ENCODE results near the gene AKT3. TPM values are rescaled to one million over a fixed set of nuclear protein-coding genes. Genes with fewer than 3 reads are reported as not detected.
"Not testable (repeated sequence)": the region's sequence is repeated elsewhere in the genome, so short reads cannot be mapped to it uniquely, and the experiment has no call there.

The AKT3 gene
- total and polyA plus RNA-seq, 2 experiments from 2014 or later = 4.5 to 18.5 TPM

GRCh38 chr1:243594455-243594854 lies 255.6 kb downstream of the AKT3 start:
- Histone ChIP-seq H3F3A (replicated peaks; ENCODE audit: low read depth) (no peaks in the 10 kb centered on the region), H3K4me2 (no peak overlapping the region), H2AFZ (no peak overlapping the region), H3K27me3 (ENCODE audit: insufficient read depth) (no peaks in the 10 kb centered on the region), H3K4me1 (ENCODE audit: insufficient read depth) (no peaks in the 10 kb centered on the region), H3K9me2 (ENCODE audit: insufficient read depth) (no peaks in the 10 kb centered on the region), H4K20me1 (replicated peaks; ENCODE audit: insufficient read depth) (no peaks in the 10 kb centered on the region), H3K79me2 (replicated peaks; ENCODE audit: insufficient read depth) (no peaks in the 10 kb centered on the region), H3K27ac (ENCODE audit: low read depth) (no peak overlapping the region), H3K4me3 (no peak overlapping the region), H3K36me3 (ENCODE audit: insufficient read depth) (no peaks in the 10 kb centered on the region)
- Mint-ChIP-seq H3K27ac (no peak overlapping the region), H3K27me3 (ENCODE audit: insufficient read depth, low read depth, poor library complexity) (no peaks in the 10 kb centered on the region), H3K36me3 (ENCODE audit: low read depth) (no peaks in the 10 kb centered on the region), H3K9me3 (no peaks in the 10 kb centered on the region), H3K4me1 (no peaks in the 10 kb centered on the region), H3K4me3 (no peak overlapping the region)
- ATAC-seq = no peak
- no peak for DNase-seq (ENCODE audit: low spot score)
- TF ChIP-seq REST (IDR thresholded peaks at IDR 0.05; ENCODE audit: unreplicated experiment) = no peak

GRCh38 chr1:243589286-243589685 lies 260.8 kb downstream of the AKT3 start:
- DNase-seq (ENCODE audit: low spot score); H3K4me3 ChIP-seq; H3K4me2 ChIP-seq; H3K27me3 Mint-ChIP-seq (ENCODE audit: insufficient read depth, low read depth, poor library complexity); H3K79me2 ChIP-seq (replicated peaks; ENCODE audit: insufficient read depth); H3K4me3 Mint-ChIP-seq; H3F3A ChIP-seq (replicated peaks; ENCODE audit: low read depth); ATAC-seq; H3K27me3 ChIP-seq (ENCODE audit: insufficient read depth); H3K9me2 ChIP-seq (ENCODE audit: insufficient read depth); H3K27ac ChIP-seq (ENCODE audit: low read depth); H3K36me3 ChIP-seq (ENCODE audit: insufficient read depth); H2AFZ ChIP-seq; H4K20me1 ChIP-seq (replicated peaks; ENCODE audit: insufficient read depth); H3K4me1 ChIP-seq (ENCODE audit: insufficient read depth); H3K27ac Mint-ChIP-seq; H3K4me1 Mint-ChIP-seq: not testable (repeated sequence)
- Mint-ChIP-seq H3K9me3 (peaks cover 15% of the 10 kb centered on the region), H3K36me3 (ENCODE audit: low read depth) (peaks cover 16% of the 10 kb centered on the region; the same call in 2 of the 3 replicates)

- no peaks in the 10 kb centered on the region for H3K27me3 ChIP-seq (ENCODE audit: insufficient read depth)
- DNase-seq (ENCODE audit: low spot score) (no peak), ATAC-seq (no peak)
- H3K4me3 ChIP-seq = no peak overlapping the region
- no peak for TF ChIP-seq CTCF (conservative IDR thresholded peaks at IDR 0.05; ENCODE audit: low read depth in 2 of 2)
- no peak for TF ChIP-seq ETS1 (IDR thresholded peaks at IDR 0.05)
- TF ChIP-seq JUNB (IDR thresholded peaks at IDR 0.05; ENCODE audit: unreplicated experiment) = no peak
- H3K79me2 ChIP-seq (replicated peaks; ENCODE audit: insufficient read depth) = peaks cover 8% of the 10 kb centered on the region
- no peak overlapping the region for H3K4me2 ChIP-seq
- H2AFZ ChIP-seq = no peak overlapping the region
- H3K36me3 ChIP-seq (ENCODE audit: insufficient read depth) = peaks cover 4% of the 10 kb centered on the region; the same call in 1 of the 2 replicates
- Mint-ChIP-seq H3K36me3 (ENCODE audit: low read depth) (peaks cover 28% of the 10 kb centered on the region; the same call in 2 of the 3 replicates), H3K27me3 (ENCODE audit: insufficient read depth, low read depth, poor library complexity) (no peaks in the 10 kb centered on the region), H3K4me3 (no peak overlapping the region), H3K9me3 (peaks cover 18% of the 10 kb centered on the region), H3K4me1 (no peaks in the 10 kb centered on the region), H3K27ac (no peak overlapping the region)
- H4K20me1 ChIP-seq (replicated peaks; ENCODE audit: insufficient read depth) = no peaks in the 10 kb centered on the region
- H3K9me2 ChIP-seq (ENCODE audit: insufficient read depth) = no peaks in the 10 kb centered on the region
- no peaks in the 10 kb centered on the region for H3F3A ChIP-seq (replicated peaks; ENCODE audit: low read depth)
- no peaks in the 10 kb centered on the region for H3K4me1 ChIP-seq (ENCODE audit: insufficient read depth)
- no peak overlapping the region for H3K27ac ChIP-seq (ENCODE audit: low read depth)
Observed at GRCh38 chr1:243587823-243588560, 262.1 kb downstream of the AKT3 start.

Measured in GM23338 (cell line).